Measurements from ENCODE around the gene HES4. TPM values are rescaled to one million over a fixed set of nuclear protein-coding genes. Genes with fewer than 3 reads are reported as not detected.

The HES4 gene, protein sequence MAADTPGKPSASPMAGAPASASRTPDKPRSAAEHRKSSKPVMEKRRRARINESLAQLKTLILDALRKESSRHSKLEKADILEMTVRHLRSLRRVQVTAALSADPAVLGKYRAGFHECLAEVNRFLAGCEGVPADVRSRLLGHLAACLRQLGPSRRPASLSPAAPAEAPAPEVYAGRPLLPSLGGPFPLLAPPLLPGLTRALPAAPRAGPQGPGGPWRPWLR
- total RNA-seq: 17.1 TPM

DNA sequence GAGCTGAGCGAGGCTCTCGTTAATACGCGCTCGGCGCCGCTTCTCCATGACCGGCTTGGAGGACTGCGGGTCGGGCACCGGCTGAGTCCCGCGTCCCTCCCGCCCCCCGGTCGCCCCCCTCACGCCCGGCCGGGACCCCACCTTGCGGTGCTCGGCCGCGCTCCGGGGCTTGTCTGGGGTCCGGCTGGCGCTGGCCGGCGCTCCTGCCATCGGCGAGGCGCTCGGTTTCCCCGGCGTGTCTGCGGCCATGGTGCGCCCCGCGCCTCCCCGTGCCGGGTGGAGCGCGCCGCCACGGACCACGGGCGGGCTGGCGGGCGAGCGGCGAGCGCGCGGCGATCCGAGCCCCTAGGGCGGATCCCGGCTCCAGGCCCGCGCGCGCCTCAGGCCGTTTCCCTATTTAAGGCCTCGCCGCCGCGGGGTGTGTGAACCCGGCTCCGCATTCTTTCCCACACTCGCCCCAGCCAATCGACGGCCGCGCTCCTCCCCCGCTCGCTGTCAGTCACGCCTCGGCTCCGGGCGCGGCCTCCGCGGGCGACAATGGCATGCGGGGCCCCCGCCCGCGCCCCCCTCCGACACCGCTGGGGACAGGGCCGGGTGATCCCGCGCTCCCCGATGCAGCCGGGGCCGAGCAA is at the start of gene HES4:
Gene HES4 (minus strand): TSS at position 373 of the 632 bp plus-strand sequence. CDS start 124 bp downstream, at position 249.

GRCh38 chr1:1020000-1020404 is 20.1 kb upstream of the HES4 start, which contains the start of gene AGRN:
Gene AGRN (plus strand): TSS chr1:1020120. CDS start chr1:1020173, 53 bp downstream.

DNA sequence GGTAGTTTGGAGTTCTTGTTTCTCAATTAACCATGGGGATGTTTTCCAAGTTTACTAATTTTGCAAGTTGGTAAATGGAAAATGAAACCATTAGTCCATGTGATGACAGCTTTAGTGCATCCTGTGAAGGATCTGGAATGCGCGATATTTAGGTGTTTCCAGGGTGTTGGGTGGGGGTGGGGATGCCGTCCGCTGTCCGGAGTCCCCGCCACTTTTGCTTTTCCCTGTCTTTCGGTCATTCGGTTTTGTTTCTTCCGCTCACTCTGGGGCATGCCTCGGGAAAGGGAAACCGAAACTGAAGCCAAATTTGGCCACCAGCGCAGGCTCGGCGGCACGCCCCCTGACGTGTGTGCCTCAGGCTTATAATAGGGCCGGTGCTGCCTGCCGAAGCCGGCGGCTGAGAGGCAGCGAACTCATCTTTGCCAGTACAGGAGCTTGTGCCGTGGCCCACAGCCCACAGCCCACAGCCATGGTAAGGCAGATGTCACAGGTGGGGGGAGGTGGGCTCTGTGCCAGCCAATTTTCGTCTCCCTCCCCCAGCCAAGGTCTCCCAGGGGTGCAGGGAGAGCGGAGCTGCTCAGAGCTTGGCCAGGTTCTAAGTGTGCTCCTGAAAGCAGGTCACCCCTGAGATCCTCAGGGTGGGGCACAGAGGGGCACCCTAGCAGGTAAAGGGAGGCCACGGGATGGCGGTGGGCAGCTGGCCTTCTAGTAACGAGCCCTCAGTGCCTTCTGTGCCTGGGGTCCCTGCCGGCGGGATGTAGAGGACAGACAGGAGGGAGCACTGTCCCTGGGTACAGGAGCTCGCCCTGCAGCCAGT is 13.4 kb upstream of the HES4 start, which contains the start of gene ISG15:
Gene ISG15 (plus strand): TSS at position 393 of the 817 bp plus-strand sequence. CDS start 77 bp downstream, at position 470.

GRCh38 chr1:981955-982558 is 17.8 kb downstream of the HES4 start, which contains the start of gene PERM1:
Gene PERM1 (minus strand): TSS chr1:982093. CDS start chr1:981029, 1,064 bp downstream.

GRCh38 chr1:966135-966703 is 33.7 kb downstream of the HES4 start, which contains the start of gene PLEKHN1:
Gene PLEKHN1 (plus strand): TSS chr1:966482. CDS start chr1:966532, 50 bp downstream.

DNA sequence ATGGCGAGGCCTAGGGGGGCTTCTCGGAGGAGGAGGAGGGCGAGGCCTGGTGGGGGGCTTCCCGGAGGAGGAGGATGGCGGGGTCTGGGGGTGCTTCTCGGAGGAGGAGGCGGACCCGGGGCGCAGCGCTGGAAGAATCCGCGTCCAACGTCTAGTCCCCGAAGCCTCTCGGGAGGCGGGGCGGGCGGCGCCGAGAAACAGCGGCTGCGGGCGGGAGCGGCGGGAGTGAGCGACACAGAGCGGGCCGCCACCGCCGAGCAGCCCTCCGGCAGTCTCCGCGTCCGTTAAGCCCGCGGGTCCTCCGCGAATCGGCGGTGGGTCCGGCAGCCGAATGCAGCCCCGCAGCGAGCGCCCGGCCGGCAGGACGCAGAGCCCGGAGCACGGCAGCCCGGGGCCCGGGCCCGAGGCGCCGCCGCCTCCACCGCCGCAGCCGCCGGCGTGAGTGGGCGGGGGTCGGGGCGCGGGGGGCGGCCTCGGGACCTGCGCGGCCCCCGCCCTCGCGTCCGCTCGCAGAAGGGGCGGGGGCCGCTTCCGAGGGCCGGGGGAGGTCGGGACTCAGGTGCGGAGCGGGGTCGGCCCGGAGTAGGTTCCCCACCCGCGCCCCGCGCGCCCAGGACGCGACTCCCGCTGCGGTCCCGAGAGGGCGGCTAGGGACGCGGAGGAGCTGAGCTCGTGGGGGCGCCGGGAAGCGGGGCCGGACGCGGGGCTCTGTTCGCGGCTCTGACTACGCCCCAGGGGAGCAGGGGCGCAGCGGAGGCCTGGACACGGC is 39.4 kb downstream of the HES4 start, which contains the start of gene KLHL17:
Gene KLHL17 (plus strand): TSS at position 222 of the 769 bp plus-strand sequence. CDS start 110 bp downstream, at position 332.

DNA sequence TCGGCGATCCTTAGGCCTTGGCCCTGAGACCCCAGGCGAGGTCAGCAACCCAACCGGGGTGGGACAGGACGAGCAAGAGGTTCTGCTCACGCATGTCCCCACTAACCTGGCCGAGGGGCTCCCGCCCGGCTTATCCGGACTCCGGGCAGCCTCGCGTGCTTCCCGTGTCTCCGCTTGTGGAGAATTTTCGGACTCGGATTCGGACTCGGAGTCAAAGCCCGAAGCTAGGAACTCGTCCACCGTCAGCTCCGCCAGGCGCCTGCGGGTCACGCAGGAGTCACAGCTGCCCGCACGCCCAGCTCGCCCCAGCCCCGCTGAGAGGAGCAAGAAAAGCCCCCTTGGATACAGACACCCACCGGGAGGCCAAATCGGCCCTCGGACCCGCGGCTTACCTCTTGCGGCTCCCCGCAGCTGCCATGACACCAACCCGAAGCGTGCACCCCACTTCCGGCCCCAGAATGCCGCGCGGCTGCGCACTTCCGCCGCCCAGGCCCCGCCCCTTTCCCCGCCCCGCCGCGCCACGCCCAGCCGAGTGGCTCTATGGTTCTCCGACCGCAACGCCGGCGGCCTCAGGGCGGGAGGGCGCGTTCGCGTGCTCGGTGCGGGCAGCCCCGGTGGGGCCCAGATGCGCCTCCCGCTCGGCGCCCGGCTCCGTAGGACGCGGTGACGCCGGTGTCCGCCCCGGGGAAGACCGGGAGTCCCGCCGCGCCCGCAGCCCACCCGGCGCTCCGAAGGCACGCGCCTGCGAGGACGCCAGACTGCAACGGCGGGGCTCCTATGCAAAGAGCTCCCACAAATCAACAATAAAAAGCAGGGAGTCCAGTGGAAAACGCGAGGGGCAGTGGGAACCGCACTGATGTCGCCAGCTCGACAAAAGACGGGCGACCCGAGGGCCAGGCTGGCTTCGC is 40.8 kb downstream of the HES4 start, which contains the start of gene NOC2L:
Gene NOC2L (minus strand): TSS at position 434 of the 908 bp plus-strand sequence. CDS start 16 bp downstream, at position 418.

Small RNA genes within 50 kb of the gene (small RNA-seq; reads per million reads assigned to genes)
- not detected for gene AL645608.3

Other genes with a start within 250 kb of the HES4 start
- 4.4 TPM for gene SAMD11, start 76.2 kb downstream of the HES4 start, total RNA-seq
- gene NOC2L, start 40.8 kb downstream of the HES4 start, total RNA-seq: 46.8 TPM
- gene KLHL17, start 39.5 kb downstream of the HES4 start, total RNA-seq: 6.9 TPM
- not detected for gene PLEKHN1, start 33.6 kb downstream of the HES4 start, total RNA-seq
- gene PERM1, start 18.0 kb downstream of the HES4 start, total RNA-seq: not detected
- 39.7 TPM for gene ISG15, start 13.4 kb upstream of the HES4 start, total RNA-seq
- 120 TPM for gene AGRN, start 20.0 kb upstream of the HES4 start, total RNA-seq
- gene RNF223, start 74.2 kb upstream of the HES4 start, total RNA-seq: not detected
- gene C1orf159, start 116.0 kb upstream of the HES4 start, total RNA-seq: 6.2 TPM
- 0.69 TPM for gene TTLL10, start 173.8 kb upstream of the HES4 start, total RNA-seq
- not detected for gene TNFRSF18, start 206.5 kb upstream of the HES4 start, total RNA-seq
- not detected for gene TNFRSF4, start 214.1 kb upstream of the HES4 start, total RNA-seq
- gene SDF4, start 231.9 kb upstream of the HES4 start, total RNA-seq: 30.4 TPM
- gene B3GALT6, start 232.1 kb upstream of the HES4 start, total RNA-seq: 22.1 TPM
- gene C1QTNF12, start 246.6 kb upstream of the HES4 start, total RNA-seq: not detected

Data from diencephalon (tissue), 1 donor.